GM23338 (cell line): ENCODE results near the gene TMBIM1. TPM values are rescaled to one million over a fixed set of nuclear protein-coding genes. Genes with fewer than 3 reads are reported as not detected.
A peak's percentile ranks its signal among the peaks of the same experiment; 100 is the strongest.

Experiments used
- ATAC-seq: fragments of 200-7000 bp; cut with Tn5 transposase; 3 replicates; pipeline ENCODE4 v1.9.1; 2020
- DNase-seq: peaks from one replicate; pipeline ENCODE4 v3.0.0-alpha.2; 2015; ENCODE audit warnings: low spot score
- H2AFZ ChIP-seq: fragments of 200-600 bp; sonication (generic); 2 replicates; pipeline ENCODE4 v1.8.0; 2016; ENCODE audit warnings: antibody characterized with exemption, mild to moderate bottlenecking, moderate library complexity
- H3F3A ChIP-seq: fragments of 200-600 bp; sonication (generic); replicated peaks from 2 replicates; pipeline ENCODE4 v1.8.0; 2017; ENCODE audit warnings: antibody characterized with exemption, mixed run types, low read depth
- H3K27ac ChIP-seq: fragments of 200-600 bp; sonication (generic); 2 replicates; pipeline ENCODE4 v1.6.1; 2016; ENCODE audit warnings: low read depth
- H3K27me3 ChIP-seq: fragments of 200-600 bp; sonication (generic); 2 replicates; pipeline ENCODE4 v1.8.0; 2016; ENCODE audit warnings: mild to moderate bottlenecking, mixed run types, moderate library complexity; ENCODE audit not compliant: insufficient read depth
- H3K36me3 ChIP-seq: fragments of 200-600 bp; sonication (generic); 2 replicates; pipeline ENCODE4 v1.8.0; 2016; ENCODE audit warnings: mild to moderate bottlenecking; ENCODE audit not compliant: insufficient read depth
- H3K4me1 ChIP-seq: fragments of 200-600 bp; sonication (generic); 2 replicates; pipeline ENCODE4 v1.8.0; 2016; ENCODE audit warnings: mild to moderate bottlenecking, moderate library complexity; ENCODE audit not compliant: insufficient read depth
- H3K4me2 ChIP-seq: fragments of 200-600 bp; sonication (generic); 2 replicates; pipeline ENCODE4 v1.7.1; 2017; ENCODE audit warnings: mixed run types
- H3K4me3 ChIP-seq: fragments of 200-600 bp; sonication (generic); 2 replicates; pipeline ENCODE4 v1.6.1; 2016; ENCODE audit warnings: mixed run types
- H3K79me2 ChIP-seq: fragments of 200-600 bp; sonication (generic); replicated peaks from 2 replicates; pipeline ENCODE4 v1.8.0; 2017; ENCODE audit warnings: mild to moderate bottlenecking; ENCODE audit not compliant: insufficient read depth
- H3K9me2 ChIP-seq: fragments of 200-600 bp; sonication (generic); 2 replicates; pipeline ENCODE4 v1.8.0; 2017; ENCODE audit not compliant: insufficient read depth
- H4K20me1 ChIP-seq: fragments of 200-600 bp; sonication (generic); replicated peaks from 2 replicates; pipeline ENCODE4 v1.8.0; 2017; ENCODE audit warnings: mild to moderate bottlenecking; ENCODE audit not compliant: insufficient read depth
- H3K27ac Mint-ChIP-seq: 2 replicates; pipeline ENCODE4 v1.8.0; 2020; ENCODE audit warnings: inconsistent platforms, mild to moderate bottlenecking, moderate library complexity, mixed read lengths
- H3K27me3 Mint-ChIP-seq: 3 replicates; pipeline ENCODE4 v1.8.0; 2022; ENCODE audit warnings: low read depth, mild to moderate bottlenecking, moderate library complexity, mixed read lengths, inconsistent platforms; ENCODE audit not compliant: insufficient read depth, poor library complexity
- H3K36me3 Mint-ChIP-seq: 3 replicates; pipeline ENCODE4 v1.8.0; 2021; ENCODE audit warnings: low read depth, mild to moderate bottlenecking, inconsistent platforms, moderate library complexity, mixed read lengths
- H3K4me1 Mint-ChIP-seq: 3 replicates; pipeline ENCODE4 v1.8.0; 2020; ENCODE audit warnings: mild to moderate bottlenecking, inconsistent platforms, mixed read lengths
- H3K4me3 Mint-ChIP-seq: 3 replicates; pipeline ENCODE4 v1.8.0; 2021; ENCODE audit warnings: moderate library complexity, mild to moderate bottlenecking, inconsistent platforms, mixed read lengths
- H3K9me3 Mint-ChIP-seq: 3 replicates; pipeline ENCODE4 v1.8.0; 2020; ENCODE audit warnings: moderate library complexity, mild to moderate bottlenecking, inconsistent platforms, mixed read lengths
- CREB1 ChIP-seq: fragments of 250-450 bp; sonication (Bioruptor Pico); IDR thresholded peaks from 2 replicates; pipeline ENCODE4 v1.5.0; 2020; ENCODE audit warnings: low read depth, mild to moderate bottlenecking, moderate library complexity
- EZH2 ChIP-seq: fragments of 200-600 bp; sonication (generic); IDR thresholded peaks from one replicate; pipeline ENCODE4 v1.8.0; 2017; ENCODE audit warnings: antibody characterized with exemption, mild to moderate bottlenecking, low read depth; ENCODE audit not compliant: unreplicated experiment
- EZH2phosphoT487 ChIP-seq: fragments of 200-600 bp; sonication (generic); IDR thresholded peaks from one replicate; pipeline ENCODE4 v1.8.1; 2018; ENCODE audit warnings: antibody characterized with exemption; ENCODE audit not compliant: unreplicated experiment
- JUNB ChIP-seq: IDR thresholded peaks from one replicate; pipeline ENCODE4 v1.6.1; 2016; ENCODE audit warnings: antibody characterized with exemption; ENCODE audit not compliant: unreplicated experiment
- NANOG ChIP-seq: IDR thresholded peaks from 2 replicates; pipeline ENCODE4 v1.6.1; 2016; ENCODE audit warnings: antibody characterized with exemption, borderline replicate concordance
- POLR2AphosphoS5 ChIP-seq: IDR thresholded peaks from 2 replicates; pipeline ENCODE4 v1.6.1; 2016; ENCODE audit warnings: antibody characterized with exemption, low read depth
- STAT1 ChIP-seq: IDR thresholded peaks from one replicate; pipeline ENCODE4 v1.6.1; 2016; ENCODE audit warnings: antibody characterized with exemption; ENCODE audit not compliant: unreplicated experiment
- ZNF114 ChIP-seq: fragments of 250-450 bp; sonication (Bioruptor Pico); IDR thresholded peaks from 2 replicates; pipeline ENCODE4 v1.5.0; 2020; ENCODE audit warnings: mild to moderate bottlenecking, moderate library complexity
- ZNF331 ChIP-seq: fragments of 250-450 bp; sonication (Bioruptor Pico); IDR thresholded peaks from 2 replicates; pipeline ENCODE4 v1.5.0; 2020; ENCODE audit warnings: low read depth, mild to moderate bottlenecking, moderate library complexity
- polyA plus RNA-seq: library from polyadenylated mRNA; unstranded; fragments of >200 nt; fragmentation: Nextera tagmentation; extraction: Ambion mirVana; gene quantifications from 2 replicates; pipeline ENCODE4 v1.2.1, GENCODE V29; 2016
- total RNA-seq: library from RNA; depleted of rRNA; stranded (reverse); fragments of >200 nt; shearing (Covaris generic); gene quantifications from 2 replicates; pipeline ENCODE4 v1.2.3, GENCODE V29; 2014
- TF ChIP-seq, protein P1 (sequence below): IDR thresholded peaks from 2 replicates; pipeline ENCODE4 v1.6.1; 2016; ENCODE audit warnings: antibody characterized with exemption
- TF ChIP-seq, protein P2 (sequence below), 2 experiments: fragments of 200-600 bp in 1 of 2; sonication (generic) in 1 of 2; conservative IDR thresholded peaks; 2 replicates each; pipeline versions ENCODE4 v1.5.1 to v1.6.1; 2016 to 2017; ENCODE audit warnings: antibody characterized with exemption in 2 of 2, low read depth in 2 of 2, mild to moderate bottlenecking in 2 of 2, moderate library complexity in 1 of 2
- TF ChIP-seq, protein P3 (sequence below): fragments of 250-450 bp; sonication (Bioruptor Pico); IDR thresholded peaks from 2 replicates; pipeline ENCODE4 v1.5.0; 2020; ENCODE audit warnings: mild to moderate bottlenecking, moderate library complexity
- TF ChIP-seq, protein P4 (sequence below): IDR thresholded peaks from one replicate; pipeline ENCODE4 v1.6.1; 2018; ENCODE audit warnings: antibody characterized with exemption; ENCODE audit not compliant: unreplicated experiment

TMBIM1 gene
- total and polyA plus RNA-seq, 2 experiments from 2014 or later, result 12.0 to 20.8 TPM

DNA sequence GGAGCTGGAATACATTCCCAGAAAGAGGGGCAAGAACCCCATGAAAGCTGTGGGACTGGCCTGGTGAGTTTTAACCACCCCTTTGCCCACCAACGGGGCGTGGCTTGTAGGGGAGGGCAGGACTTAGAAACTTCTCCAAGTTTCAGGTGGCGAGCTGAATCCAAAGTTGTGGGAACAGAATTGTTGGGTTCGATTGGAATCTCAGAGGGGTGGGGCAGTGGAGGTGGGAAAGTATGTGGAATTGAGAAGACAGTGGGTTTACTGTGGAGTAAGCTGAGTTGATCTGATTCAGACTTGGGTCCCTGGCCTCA, 20.9 kb downstream of the TMBIM1 start:
- Histone ChIP-seq H3K79me2 (peaks cover 17% of the 10 kb centered on the region), H3K27ac (no peak overlapping the region)
- H3K27ac Mint-ChIP-seq, result no peak overlapping the region

More for the DNA sequence above, 20.9 kb downstream of the TMBIM1 start:
- Histone ChIP-seq H3K27me3 (no peaks in the 10 kb centered on the region), H2AFZ (no peak overlapping the region), H4K20me1 (no peaks in the 10 kb centered on the region; the same call in 1 of the 2 replicates), H3F3A (no peaks in the 10 kb centered on the region), H3K4me1 (peaks cover 13% of the 10 kb centered on the region), H3K4me2 (peak overlapping the region; percentile 98), H3K36me3 (peaks cover 10% of the 10 kb centered on the region), H3K9me2 (no peaks in the 10 kb centered on the region), H3K4me3 (peak overlapping the region; percentile 96)
- TF ChIP-seq, protein P1, sequence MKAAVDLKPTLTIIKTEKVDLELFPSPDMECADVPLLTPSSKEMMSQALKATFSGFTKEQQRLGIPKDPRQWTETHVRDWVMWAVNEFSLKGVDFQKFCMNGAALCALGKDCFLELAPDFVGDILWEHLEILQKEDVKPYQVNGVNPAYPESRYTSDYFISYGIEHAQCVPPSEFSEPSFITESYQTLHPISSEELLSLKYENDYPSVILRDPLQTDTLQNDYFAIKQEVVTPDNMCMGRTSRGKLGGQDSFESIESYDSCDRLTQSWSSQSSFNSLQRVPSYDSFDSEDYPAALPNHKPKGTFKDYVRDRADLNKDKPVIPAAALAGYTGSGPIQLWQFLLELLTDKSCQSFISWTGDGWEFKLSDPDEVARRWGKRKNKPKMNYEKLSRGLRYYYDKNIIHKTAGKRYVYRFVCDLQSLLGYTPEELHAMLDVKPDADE, result no peak
- TF ChIP-seq POLR2AphosphoS5, result no peak
- TF ChIP-seq ZNF114 (CRISPR knock-in tag), result no peak
- TF ChIP-seq, protein P2, sequence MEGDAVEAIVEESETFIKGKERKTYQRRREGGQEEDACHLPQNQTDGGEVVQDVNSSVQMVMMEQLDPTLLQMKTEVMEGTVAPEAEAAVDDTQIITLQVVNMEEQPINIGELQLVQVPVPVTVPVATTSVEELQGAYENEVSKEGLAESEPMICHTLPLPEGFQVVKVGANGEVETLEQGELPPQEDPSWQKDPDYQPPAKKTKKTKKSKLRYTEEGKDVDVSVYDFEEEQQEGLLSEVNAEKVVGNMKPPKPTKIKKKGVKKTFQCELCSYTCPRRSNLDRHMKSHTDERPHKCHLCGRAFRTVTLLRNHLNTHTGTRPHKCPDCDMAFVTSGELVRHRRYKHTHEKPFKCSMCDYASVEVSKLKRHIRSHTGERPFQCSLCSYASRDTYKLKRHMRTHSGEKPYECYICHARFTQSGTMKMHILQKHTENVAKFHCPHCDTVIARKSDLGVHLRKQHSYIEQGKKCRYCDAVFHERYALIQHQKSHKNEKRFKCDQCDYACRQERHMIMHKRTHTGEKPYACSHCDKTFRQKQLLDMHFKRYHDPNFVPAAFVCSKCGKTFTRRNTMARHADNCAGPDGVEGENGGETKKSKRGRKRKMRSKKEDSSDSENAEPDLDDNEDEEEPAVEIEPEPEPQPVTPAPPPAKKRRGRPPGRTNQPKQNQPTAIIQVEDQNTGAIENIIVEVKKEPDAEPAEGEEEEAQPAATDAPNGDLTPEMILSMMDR (conservative IDR thresholded peaks at IDR 0.05; ENCODE audit: low read depth in 2 of 2), result no peak
- TF ChIP-seq STAT1, result no peak
- TF ChIP-seq JUNB, result no peak
- no peak for TF ChIP-seq EZH2phosphoT487
- TF ChIP-seq EZH2, result no peak
- no peak for TF ChIP-seq NANOG
- TF ChIP-seq ZNF331 (CRISPR knock-in tag), result no peak
- TF ChIP-seq CREB1 (CRISPR knock-in tag), result no peak
- TF ChIP-seq, protein P3, sequence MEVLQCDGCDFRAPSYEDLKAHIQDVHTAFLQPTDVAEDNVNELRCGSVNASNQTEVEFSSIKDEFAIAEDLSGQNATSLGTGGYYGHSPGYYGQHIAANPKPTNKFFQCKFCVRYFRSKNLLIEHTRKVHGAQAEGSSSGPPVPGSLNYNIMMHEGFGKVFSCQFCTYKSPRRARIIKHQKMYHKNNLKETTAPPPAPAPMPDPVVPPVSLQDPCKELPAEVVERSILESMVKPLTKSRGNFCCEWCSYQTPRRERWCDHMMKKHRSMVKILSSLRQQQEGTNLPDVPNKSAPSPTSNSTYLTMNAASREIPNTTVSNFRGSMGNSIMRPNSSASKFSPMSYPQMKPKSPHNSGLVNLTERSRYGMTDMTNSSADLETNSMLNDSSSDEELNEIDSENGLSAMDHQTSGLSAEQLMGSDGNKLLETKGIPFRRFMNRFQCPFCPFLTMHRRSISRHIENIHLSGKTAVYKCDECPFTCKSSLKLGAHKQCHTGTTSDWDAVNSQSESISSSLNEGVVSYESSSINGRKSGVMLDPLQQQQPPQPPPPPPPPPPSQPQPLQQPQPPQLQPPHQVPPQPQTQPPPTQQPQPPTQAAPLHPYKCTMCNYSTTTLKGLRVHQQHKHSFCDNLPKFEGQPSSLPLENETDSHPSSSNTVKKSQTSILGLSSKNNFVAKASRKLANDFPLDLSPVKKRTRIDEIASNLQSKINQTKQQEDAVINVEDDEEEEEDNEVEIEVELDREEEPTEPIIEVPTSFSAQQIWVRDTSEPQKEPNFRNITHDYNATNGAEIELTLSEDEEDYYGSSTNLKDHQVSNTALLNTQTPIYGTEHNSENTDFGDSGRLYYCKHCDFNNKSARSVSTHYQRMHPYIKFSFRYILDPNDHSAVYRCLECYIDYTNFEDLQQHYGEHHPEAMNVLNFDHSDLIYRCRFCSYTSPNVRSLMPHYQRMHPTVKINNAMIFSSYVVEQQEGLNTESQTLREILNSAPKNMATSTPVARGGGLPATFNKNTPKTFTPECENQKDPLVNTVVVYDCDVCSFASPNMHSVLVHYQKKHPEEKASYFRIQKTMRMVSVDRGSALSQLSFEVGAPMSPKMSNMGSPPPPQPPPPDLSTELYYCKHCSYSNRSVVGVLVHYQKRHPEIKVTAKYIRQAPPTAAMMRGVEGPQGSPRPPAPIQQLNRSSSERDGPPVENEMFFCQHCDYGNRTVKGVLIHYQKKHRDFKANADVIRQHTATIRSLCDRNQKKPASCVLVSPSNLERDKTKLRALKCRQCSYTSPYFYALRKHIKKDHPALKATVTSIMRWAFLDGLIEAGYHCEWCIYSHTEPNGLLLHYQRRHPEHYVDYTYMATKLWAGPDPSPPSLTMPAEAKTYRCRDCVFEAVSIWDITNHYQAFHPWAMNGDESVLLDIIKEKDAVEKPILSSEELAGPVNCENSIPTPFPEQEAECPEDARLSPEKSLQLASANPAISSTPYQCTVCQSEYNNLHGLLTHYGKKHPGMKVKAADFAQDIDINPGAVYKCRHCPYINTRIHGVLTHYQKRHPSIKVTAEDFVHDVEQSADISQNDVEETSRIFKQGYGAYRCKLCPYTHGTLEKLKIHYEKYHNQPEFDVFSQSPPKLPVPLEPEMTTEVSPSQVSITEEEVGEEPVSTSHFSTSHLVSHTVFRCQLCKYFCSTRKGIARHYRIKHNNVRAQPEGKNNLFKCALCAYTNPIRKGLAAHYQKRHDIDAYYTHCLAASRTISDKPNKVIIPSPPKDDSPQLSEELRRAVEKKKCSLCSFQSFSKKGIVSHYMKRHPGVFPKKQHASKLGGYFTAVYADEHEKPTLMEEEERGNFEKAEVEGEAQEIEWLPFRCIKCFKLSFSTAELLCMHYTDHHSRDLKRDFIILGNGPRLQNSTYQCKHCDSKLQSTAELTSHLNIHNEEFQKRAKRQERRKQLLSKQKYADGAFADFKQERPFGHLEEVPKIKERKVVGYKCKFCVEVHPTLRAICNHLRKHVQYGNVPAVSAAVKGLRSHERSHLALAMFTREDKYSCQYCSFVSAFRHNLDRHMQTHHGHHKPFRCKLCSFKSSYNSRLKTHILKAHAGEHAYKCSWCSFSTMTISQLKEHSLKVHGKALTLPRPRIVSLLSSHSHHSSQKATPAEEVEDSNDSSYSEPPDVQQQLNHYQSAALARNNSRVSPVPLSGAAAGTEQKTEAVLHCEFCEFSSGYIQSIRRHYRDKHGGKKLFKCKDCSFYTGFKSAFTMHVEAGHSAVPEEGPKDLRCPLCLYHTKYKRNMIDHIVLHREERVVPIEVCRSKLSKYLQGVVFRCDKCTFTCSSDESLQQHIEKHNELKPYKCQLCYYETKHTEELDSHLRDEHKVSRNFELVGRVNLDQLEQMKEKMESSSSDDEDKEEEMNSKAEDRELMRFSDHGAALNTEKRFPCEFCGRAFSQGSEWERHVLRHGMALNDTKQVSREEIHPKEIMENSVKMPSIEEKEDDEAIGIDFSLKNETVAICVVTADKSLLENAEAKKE (CRISPR knock-in tag), result no peak
- TF ChIP-seq, protein P4, sequence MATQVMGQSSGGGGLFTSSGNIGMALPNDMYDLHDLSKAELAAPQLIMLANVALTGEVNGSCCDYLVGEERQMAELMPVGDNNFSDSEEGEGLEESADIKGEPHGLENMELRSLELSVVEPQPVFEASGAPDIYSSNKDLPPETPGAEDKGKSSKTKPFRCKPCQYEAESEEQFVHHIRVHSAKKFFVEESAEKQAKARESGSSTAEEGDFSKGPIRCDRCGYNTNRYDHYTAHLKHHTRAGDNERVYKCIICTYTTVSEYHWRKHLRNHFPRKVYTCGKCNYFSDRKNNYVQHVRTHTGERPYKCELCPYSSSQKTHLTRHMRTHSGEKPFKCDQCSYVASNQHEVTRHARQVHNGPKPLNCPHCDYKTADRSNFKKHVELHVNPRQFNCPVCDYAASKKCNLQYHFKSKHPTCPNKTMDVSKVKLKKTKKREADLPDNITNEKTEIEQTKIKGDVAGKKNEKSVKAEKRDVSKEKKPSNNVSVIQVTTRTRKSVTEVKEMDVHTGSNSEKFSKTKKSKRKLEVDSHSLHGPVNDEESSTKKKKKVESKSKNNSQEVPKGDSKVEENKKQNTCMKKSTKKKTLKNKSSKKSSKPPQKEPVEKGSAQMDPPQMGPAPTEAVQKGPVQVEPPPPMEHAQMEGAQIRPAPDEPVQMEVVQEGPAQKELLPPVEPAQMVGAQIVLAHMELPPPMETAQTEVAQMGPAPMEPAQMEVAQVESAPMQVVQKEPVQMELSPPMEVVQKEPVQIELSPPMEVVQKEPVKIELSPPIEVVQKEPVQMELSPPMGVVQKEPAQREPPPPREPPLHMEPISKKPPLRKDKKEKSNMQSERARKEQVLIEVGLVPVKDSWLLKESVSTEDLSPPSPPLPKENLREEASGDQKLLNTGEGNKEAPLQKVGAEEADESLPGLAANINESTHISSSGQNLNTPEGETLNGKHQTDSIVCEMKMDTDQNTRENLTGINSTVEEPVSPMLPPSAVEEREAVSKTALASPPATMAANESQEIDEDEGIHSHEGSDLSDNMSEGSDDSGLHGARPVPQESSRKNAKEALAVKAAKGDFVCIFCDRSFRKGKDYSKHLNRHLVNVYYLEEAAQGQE, result no peak
- H3K36me3 Mint-ChIP-seq, result peaks cover 37% of the 10 kb centered on the region
- ATAC-seq (no peak), DNase-seq (peak; percentile 17)
- H3K27me3 Mint-ChIP-seq, result peaks cover 15% of the 10 kb centered on the region
- H3K9me3 Mint-ChIP-seq, result no peaks in the 10 kb centered on the region
- peaks cover 23% of the 10 kb centered on the region for H3K4me1 Mint-ChIP-seq
- peak overlapping the region; percentile 89 for H3K4me3 Mint-ChIP-seq
